MCF 10A (cell line): ENCODE measurements around the gene TSC22D1. TPM values are rescaled to one million over a fixed set of nuclear protein-coding genes. Genes with fewer than 3 reads are reported as not detected.
"Not testable (repeated sequence)": the region's sequence is repeated elsewhere in the genome, so short reads cannot be mapped to it uniquely, and the experiment has no call there.

Source experiments
- BruUV-seq: library from RNA; stranded (reverse); fragments of 400-500 nt; replicated peaks from 2 replicates; lab custom pipeline; 2021; lab: Mats Ljungman, UMichigan
- CTCF ChIA-PET: fragments of 300-600 bp; sonication (Branson Sonifier 250); formaldehyde crosslinking; extraction: SDS; loops from one replicate; lab custom pipeline; 2021; ENCODE audit warnings: antibody characterized with exemption, inconsistent platforms; lab: Yijun Ruan, JAX
- POLR2A ChIA-PET: fragments of 300-600, 350-650 bp; sonication (Branson Sonifier 250); formaldehyde crosslinking; extraction: SDS; loops from one replicate; lab custom pipeline; 2020; ENCODE audit warnings: antibody characterized with exemption, inconsistent platforms; lab: Yijun Ruan, JAX
- DNase-seq: peaks from one replicate; pipeline ENCODE4 v3.0.0-alpha.2; 2018; ENCODE audit not compliant: unreplicated experiment
- H3K27ac Mint-ChIP-seq: one replicate; pipeline ENCODE4 v1.8.0; 2022; ENCODE audit warnings: mild to moderate bottlenecking, low read depth, mixed read lengths; ENCODE audit not compliant: unreplicated experiment
- H3K27me3 Mint-ChIP-seq: one replicate; pipeline ENCODE4 v1.8.0; 2022; ENCODE audit warnings: mixed read lengths; ENCODE audit not compliant: insufficient read depth, unreplicated experiment
- H3K36me3 Mint-ChIP-seq: one replicate; pipeline ENCODE4 v1.8.0; 2022; ENCODE audit warnings: mild to moderate bottlenecking, moderate library complexity, mixed read lengths; ENCODE audit not compliant: insufficient read depth, unreplicated experiment
- H3K4me1 Mint-ChIP-seq: one replicate; pipeline ENCODE4 v1.8.0; 2022; ENCODE audit warnings: mixed read lengths; ENCODE audit not compliant: insufficient read depth, unreplicated experiment
- H3K4me3 Mint-ChIP-seq: one replicate; pipeline ENCODE4 v1.8.0; 2022; ENCODE audit warnings: mild to moderate bottlenecking, moderate library complexity, mixed read lengths; ENCODE audit not compliant: unreplicated experiment
- H3K9me3 Mint-ChIP-seq: one replicate; pipeline ENCODE4 v1.8.0; 2022; ENCODE audit warnings: mixed read lengths; ENCODE audit not compliant: unreplicated experiment
- CTCF ChIP-seq: fragments of 200-600 bp; IDR thresholded peaks from one replicate; pipeline ENCODE4 v1.8.0; 2022; ENCODE audit warnings: antibody characterized with exemption, mild to moderate bottlenecking; ENCODE audit not compliant: unreplicated experiment
- intact Hi-C: fragments of 100-400 bp; cut with micrococcal nuclease; formaldehyde crosslinking; loops from 2 replicates; pipeline ENCODE4 v1.14.1; 2022
- total RNA-seq: library from RNA; stranded (reverse); gene quantifications from 2 replicates; pipeline ENCODE4 v1.2.3, GENCODE V29; 2022

TSC22D1 gene
- total RNA-seq, 1 experiment from 2014 or later: 153 TPM

GRCh38 chr13:44519642-44520041, 56.5 kb downstream of the TSC22D1 start:
- CTCF ChIA-PET: no interaction called here
- Mint-ChIP-seq H3K27me3 (no peaks in the 10 kb centered on the region), H3K27ac (no peak overlapping the region), H3K9me3 (no peaks in the 10 kb centered on the region), H3K4me1 (peaks cover 9% of the 10 kb centered on the region), H3K4me3 (no peak overlapping the region), H3K36me3 (peaks cover under 1% of the 10 kb centered on the region)
- TF ChIP-seq CTCF: no peak
- no TSS peak for BruUV-seq
- intact Hi-C loops: no loop called here
- POLR2A ChIA-PET: no interaction called here
- no peak for DNase-seq

DNA sequence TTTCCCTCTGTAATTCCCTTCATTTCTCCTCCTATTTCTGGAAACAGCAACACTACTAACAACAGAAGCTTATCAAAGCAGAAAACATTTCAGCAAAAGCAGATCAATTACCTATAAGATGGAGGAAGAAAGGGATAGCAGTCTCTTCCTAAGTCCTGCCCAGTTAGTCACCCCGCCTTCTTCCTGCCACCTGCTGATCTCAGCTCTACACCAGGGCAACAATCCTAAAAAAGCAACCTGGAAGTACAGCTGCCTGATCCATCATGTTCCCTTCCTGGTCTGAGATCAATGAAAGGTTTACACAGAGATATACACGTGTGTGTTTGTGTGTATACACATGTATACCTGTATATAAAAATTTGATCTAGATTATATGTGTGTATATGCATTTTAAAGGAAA, 59.4 kb downstream of the TSC22D1 start:
- BruUV-seq: no TSS peak
- no peaks in the 10 kb centered on the region for H3K27me3 Mint-ChIP-seq
- CTCF ChIA-PET: no interaction called here
- no peaks in the 10 kb centered on the region for H3K9me3 Mint-ChIP-seq
- no peak for TF ChIP-seq CTCF
- no peak for DNase-seq
- POLR2A ChIA-PET: interaction anchor here (1.0 kb wide), 1 partner anchor 39 kb away, joined by 3 read pairs; no protein-coding TSS in a partner anchor
- no peak overlapping the region for H3K4me3 Mint-ChIP-seq
- intact Hi-C loops: no loop called here
- H3K4me1 Mint-ChIP-seq: peaks cover 9% of the 10 kb centered on the region
- peak overlapping the region; percentile 19 for H3K27ac Mint-ChIP-seq
- H3K36me3 Mint-ChIP-seq: peaks cover 8% of the 10 kb centered on the region

- BruUV-seq: no TSS peak
- H3K36me3 Mint-ChIP-seq: peaks cover 15% of the 10 kb centered on the region
- H3K27ac Mint-ChIP-seq: no peak overlapping the region
- intact Hi-C loops: no loop called here
- no peaks in the 10 kb centered on the region for H3K9me3 Mint-ChIP-seq
- ChIA-PET POLR2A (no interaction called here), CTCF (interaction anchor here (0.6 kb wide), 1 partner anchor 365 kb away, joined by 3 read pairs; no protein-coding TSS in a partner anchor)
- no peak overlapping the region for H3K4me3 Mint-ChIP-seq
- DNase-seq: no peak
- no peaks in the 10 kb centered on the region for H3K27me3 Mint-ChIP-seq
- H3K4me1 Mint-ChIP-seq: peaks cover 9% of the 10 kb centered on the region
- no peak for TF ChIP-seq CTCF
Observed at GRCh38 chr13:44514278-44514677, 61.9 kb downstream of the TSC22D1 start.

DNA sequence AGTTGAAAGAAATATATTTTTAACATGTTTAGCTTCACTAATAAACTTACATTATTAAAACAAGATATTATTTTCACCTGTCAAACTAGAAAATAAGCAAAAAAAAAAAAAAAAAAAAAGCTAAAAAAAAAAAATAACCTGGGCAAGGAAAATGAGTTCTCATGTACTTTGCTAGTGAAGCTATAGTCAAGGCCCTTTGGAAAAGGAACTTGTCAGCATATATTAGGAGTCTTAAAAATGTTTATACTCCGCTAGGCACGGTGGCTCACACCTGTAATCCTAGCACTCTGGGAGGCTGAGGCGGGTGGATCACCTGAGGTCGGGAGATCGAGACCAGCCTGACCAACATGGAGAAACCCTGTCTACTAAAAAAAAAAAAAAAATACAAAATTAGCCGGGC, 66.3 kb downstream of the TSC22D1 start:
- DNase-seq, intact Hi-C loops, H3K9me3 Mint-ChIP-seq, POLR2A ChIA-PET, H3K4me1 Mint-ChIP-seq, H3K4me3 Mint-ChIP-seq, BruUV-seq, H3K27ac Mint-ChIP-seq, H3K27me3 Mint-ChIP-seq: not testable (repeated sequence)
- CTCF ChIA-PET: interaction anchor here (0.6 to 0.7 kb wide), 3 partner anchors 466 to 612 kb away, joined by 3 to 6 read pairs (median 5); no protein-coding TSS in a partner anchor
- peaks cover 21% of the 10 kb centered on the region for H3K36me3 Mint-ChIP-seq
